ENCODE results near the gene BCAS4. TPM values are rescaled to one million over a fixed set of nuclear protein-coding genes. Genes with fewer than 3 reads are reported as not detected.

Gene BCAS4
- total and polyA plus RNA-seq, 4 donors: 4.3 to 5.7 (median 5.0) TPM

DNA sequence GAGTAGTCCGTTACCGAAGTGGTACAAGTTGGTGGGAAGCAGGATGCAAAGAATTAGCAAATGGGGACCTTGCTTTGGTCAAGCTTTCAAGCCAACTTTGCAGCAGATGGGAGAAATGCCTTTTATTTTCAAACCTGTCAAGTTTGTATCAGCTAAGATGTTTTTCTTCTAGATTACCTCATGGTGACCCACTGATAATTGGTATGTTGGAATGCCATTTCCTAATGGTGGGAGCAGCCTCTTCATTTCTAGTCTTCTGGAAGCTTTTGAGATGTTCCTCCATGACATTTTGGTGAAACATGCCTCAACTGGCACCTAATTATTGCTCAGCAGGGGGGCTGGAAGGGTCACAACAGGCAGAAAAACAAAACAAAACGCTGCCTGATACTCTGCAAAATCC is 92.7 kb downstream of the BCAS4 start:
- H3K36me3 ChIP-seq (ENCODE audit: control insufficient read depth in 4 of 4, insufficient read depth in 4 of 4, low read length in 4 of 4): peaks cover 10 to 27% (median 17%) of the 10 kb centered on the region in 4 donors
- WGBS, 2 donors: 88 to 92% methylated on average over 3 of the region's 3 CpGs
- no peak overlapping the region for H3K9ac ChIP-seq (ENCODE audit: insufficient read depth in 1 of 2, low read length in 2 of 2)

DNA sequence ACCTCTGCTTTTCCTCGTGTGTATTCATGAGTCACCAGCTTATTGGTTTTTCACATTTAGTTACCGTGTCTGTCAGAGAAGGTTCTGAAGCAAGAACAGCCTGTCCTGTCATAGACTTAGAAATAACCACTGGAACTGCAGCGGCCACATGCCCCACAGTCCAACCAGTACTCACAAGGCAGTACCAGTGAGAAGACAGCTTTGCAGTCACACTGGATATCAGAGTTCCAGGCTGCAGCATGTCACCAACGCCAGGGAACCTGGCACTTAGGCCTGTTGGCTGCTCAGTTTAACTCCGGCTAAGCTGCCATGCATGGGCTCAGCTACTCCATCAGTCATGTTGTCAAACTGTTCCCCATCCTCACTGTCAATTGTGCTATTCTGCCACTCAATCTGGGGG is 96.3 kb downstream of the BCAS4 start:
- Histone ChIP-seq H3K4me1 (ENCODE audit: control insufficient read depth in 5 of 5, insufficient read depth in 5 of 5, low read length in 5 of 5) (peaks cover 0 to 5% (median 0%) of the 10 kb centered on the region in 5 donors), H3K36me3 (ENCODE audit: control insufficient read depth in 4 of 4, insufficient read depth in 4 of 4, low read length in 4 of 4) (peaks cover 26 to 48% (median 33%) of the 10 kb centered on the region in 4 donors), H3K27ac (ENCODE audit: low read depth in 1 of 2, low read length in 1 of 2) (no peak overlapping the region), H3K4me3 (no peak overlapping the region), H3K27me3 (ENCODE audit: control insufficient read depth in 3 of 3, insufficient read depth in 3 of 3, low read length in 2 of 3) (no peaks in the 10 kb centered on the region), H3K9me3 (ENCODE audit: control insufficient read depth in 4 of 4, insufficient read depth in 3 of 4, low read length in 3 of 4) (peaks cover 0 to 2% (median 0%) of the 10 kb centered on the region in 4 donors), H3K9ac (ENCODE audit: insufficient read depth in 1 of 2, low read length in 2 of 2) (no peak overlapping the region)
- TF ChIP-seq, protein P1, sequence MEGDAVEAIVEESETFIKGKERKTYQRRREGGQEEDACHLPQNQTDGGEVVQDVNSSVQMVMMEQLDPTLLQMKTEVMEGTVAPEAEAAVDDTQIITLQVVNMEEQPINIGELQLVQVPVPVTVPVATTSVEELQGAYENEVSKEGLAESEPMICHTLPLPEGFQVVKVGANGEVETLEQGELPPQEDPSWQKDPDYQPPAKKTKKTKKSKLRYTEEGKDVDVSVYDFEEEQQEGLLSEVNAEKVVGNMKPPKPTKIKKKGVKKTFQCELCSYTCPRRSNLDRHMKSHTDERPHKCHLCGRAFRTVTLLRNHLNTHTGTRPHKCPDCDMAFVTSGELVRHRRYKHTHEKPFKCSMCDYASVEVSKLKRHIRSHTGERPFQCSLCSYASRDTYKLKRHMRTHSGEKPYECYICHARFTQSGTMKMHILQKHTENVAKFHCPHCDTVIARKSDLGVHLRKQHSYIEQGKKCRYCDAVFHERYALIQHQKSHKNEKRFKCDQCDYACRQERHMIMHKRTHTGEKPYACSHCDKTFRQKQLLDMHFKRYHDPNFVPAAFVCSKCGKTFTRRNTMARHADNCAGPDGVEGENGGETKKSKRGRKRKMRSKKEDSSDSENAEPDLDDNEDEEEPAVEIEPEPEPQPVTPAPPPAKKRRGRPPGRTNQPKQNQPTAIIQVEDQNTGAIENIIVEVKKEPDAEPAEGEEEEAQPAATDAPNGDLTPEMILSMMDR (IDR thresholded peaks at IDR 0.05; ENCODE audit: control extremely low read depth, extremely low read depth): no peak
- ATAC-seq (ENCODE audit: insufficient read depth, low FRiP score) (no peak), DNase-seq (no peak)
- whole genome bisulfite sequencing, 2 donors: 83 to 93% methylated on average over 5 of the region's 5 CpGs

More for the DNA sequence above, 92.7 kb downstream of the BCAS4 start:
- Histone ChIP-seq H3K4me1 (ENCODE audit: control insufficient read depth in 5 of 5, insufficient read depth in 5 of 5, low read length in 5 of 5) (peaks cover 0 to 5% (median 0%) of the 10 kb centered on the region in 5 donors), H3K27me3 (ENCODE audit: control insufficient read depth in 3 of 3, insufficient read depth in 3 of 3, low read length in 2 of 3) (no peaks in the 10 kb centered on the region), H3K27ac (ENCODE audit: low read depth in 1 of 2, low read length in 1 of 2) (no peak overlapping the region), H3K9me3 (ENCODE audit: control insufficient read depth in 4 of 4, insufficient read depth in 3 of 4, low read length in 3 of 4) (peaks cover 0 to 6% (median 0%) of the 10 kb centered on the region in 4 donors), H3K4me3 (no peak overlapping the region)
- DNase-seq (peak; percentile 31 to 63 (median 53)), ATAC-seq (ENCODE audit: insufficient read depth, low FRiP score) (no peak)
- TF ChIP-seq, protein P1 (IDR thresholded peaks at IDR 0.05; ENCODE audit: control extremely low read depth, extremely low read depth): no peak

DNA sequence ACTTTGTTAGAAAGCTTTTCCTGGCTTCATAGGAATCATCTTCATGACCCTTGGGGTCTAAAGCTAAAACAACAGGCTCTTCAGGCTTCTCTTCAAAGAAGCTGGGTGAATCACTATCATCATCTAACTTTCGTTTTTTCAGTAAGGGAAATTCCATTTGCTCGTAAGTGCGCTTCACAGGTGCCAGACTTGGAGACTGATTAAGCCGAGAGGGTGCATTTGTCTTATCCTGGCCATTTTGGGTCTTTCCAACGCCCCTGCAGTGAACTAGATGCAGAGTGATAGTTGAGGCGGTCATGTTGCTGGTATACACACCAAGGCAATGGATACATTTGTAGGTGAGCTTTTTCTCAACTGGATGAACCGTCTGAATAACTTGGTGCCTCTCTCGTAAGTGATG is 97.5 kb downstream of the BCAS4 start:
- Histone ChIP-seq H3K4me1 (ENCODE audit: control insufficient read depth in 5 of 5, insufficient read depth in 5 of 5, low read length in 5 of 5) (peaks cover 0 to 4% (median 0%) of the 10 kb centered on the region in 5 donors), H3K36me3 (ENCODE audit: control insufficient read depth in 4 of 4, insufficient read depth in 4 of 4, low read length in 4 of 4) (peaks cover 26 to 52% (median 32%) of the 10 kb centered on the region in 4 donors), H3K27me3 (ENCODE audit: control insufficient read depth in 3 of 3, insufficient read depth in 3 of 3, low read length in 2 of 3) (no peaks in the 10 kb centered on the region), H3K4me3 (no peak overlapping the region), H3K27ac (ENCODE audit: low read depth in 1 of 2, low read length in 1 of 2) (no peak overlapping the region), H3K9me3 (ENCODE audit: control insufficient read depth in 4 of 4, insufficient read depth in 3 of 4, low read length in 3 of 4) (no peaks in the 10 kb centered on the region), H3K9ac (ENCODE audit: insufficient read depth in 1 of 2, low read length in 2 of 2) (no peak overlapping the region)
- WGBS, 2 donors: 95 to 97% methylated on average over 8 of the region's 8 CpGs
- TF ChIP-seq, protein P1 (IDR thresholded peaks at IDR 0.05; ENCODE audit: control extremely low read depth, extremely low read depth): no peak
- DNase-seq (no peak), ATAC-seq (ENCODE audit: insufficient read depth, low FRiP score) (no peak)

DNA sequence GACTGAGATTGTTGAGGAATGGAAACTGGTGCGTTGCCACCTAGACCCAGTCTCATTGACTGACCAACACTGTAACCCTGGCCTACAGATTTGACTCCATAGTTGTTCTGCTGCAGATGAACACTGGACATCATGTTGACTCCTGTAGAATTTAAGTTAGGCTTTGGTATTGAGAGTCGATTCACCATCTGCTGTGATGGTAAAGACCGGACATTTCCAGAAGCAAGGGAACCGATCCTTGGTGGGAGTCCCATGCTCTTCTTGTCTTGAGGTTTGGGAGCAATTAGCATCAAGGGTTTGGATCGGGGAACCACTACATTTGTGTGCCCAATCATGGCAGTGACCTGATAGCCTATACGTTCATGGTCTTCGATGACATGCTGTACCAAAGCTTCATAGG is 98.8 kb downstream of the BCAS4 start:
- H3K9me3 ChIP-seq (ENCODE audit: control insufficient read depth in 4 of 4, insufficient read depth in 3 of 4, low read length in 3 of 4): no peaks in the 10 kb centered on the region
- TF ChIP-seq, protein P1 (IDR thresholded peaks at IDR 0.05; ENCODE audit: control extremely low read depth, extremely low read depth): no peak
- no peak overlapping the region for H3K4me3 ChIP-seq
- no peaks in the 10 kb centered on the region for H3K4me1 ChIP-seq (ENCODE audit: control insufficient read depth in 5 of 5, insufficient read depth in 5 of 5, low read length in 5 of 5)
- no peak overlapping the region for H3K27ac ChIP-seq (ENCODE audit: low read depth in 1 of 2, low read length in 1 of 2)
- 98 to 99% methylated on average over 7 of the region's 7 CpGs for WGBS, 2 donors
- no peaks in the 10 kb centered on the region for H3K27me3 ChIP-seq (ENCODE audit: control insufficient read depth in 3 of 3, insufficient read depth in 3 of 3, low read length in 2 of 3)
- ATAC-seq (ENCODE audit: insufficient read depth, low FRiP score) (no peak), DNase-seq (no peak)
- H3K36me3 ChIP-seq (ENCODE audit: control insufficient read depth in 4 of 4, insufficient read depth in 4 of 4, low read length in 4 of 4): peaks cover 26 to 58% (median 38%) of the 10 kb centered on the region in 4 donors
- H3K9ac ChIP-seq (ENCODE audit: insufficient read depth in 1 of 2, low read length in 2 of 2): no peak overlapping the region
